ENCODE results near the gene ANO1.

- TF ChIP-seq HDAC2 (IDR thresholded peaks at IDR 0.05; ENCODE audit: borderline replicate concordance in 1 of 2, low read depth in 2 of 2, low read length in 2 of 2) (no peak), CTCF (IDR thresholded peaks at IDR 0.05; ENCODE audit: control extremely low read depth in 1 of 3, insufficient read depth in 1 of 3, low read depth in 1 of 3, low read length in 3 of 3) (no peak), YY1 (IDR thresholded peaks at IDR 0.05; ENCODE audit: low read depth, low read length) (no peak)
Measured at GRCh38 chr11:70104419-70104818, 26.3 kb downstream of the ANO1 start.
